Mesendoderm (in vitro differentiated cells): Measurements from ENCODE around the gene CCSAP.

Source experiments
- small RNA-seq: library from polyadenylated mRNA; stranded (forward); fragments of <200 nt; extraction: miRNeasy Mini kit (QIAGEN cat#:217004); gene quantifications from one replicate; pipeline ENCODE3, GENCODE V24; 2013; ENCODE audit not compliant: insufficient read depth

Gene CCSAP

Small RNA genes within 50 kb of the gene (small RNA-seq; reads per million reads assigned to genes)
- gene RNU6-180P = 0.90 reads per million
